ENCODE measurements around the gene USP48. TPM values are rescaled to one million over a fixed set of nuclear protein-coding genes. Genes with fewer than 3 reads are reported as not detected.
"Not testable (repeated sequence)": the region's sequence is repeated elsewhere in the genome, so short reads cannot be mapped to it uniquely, and the experiment has no call there.

The USP48 gene
- total RNA-seq, 2 donors from 2014 or later = 36.2 to 47.5 TPM

DNA sequence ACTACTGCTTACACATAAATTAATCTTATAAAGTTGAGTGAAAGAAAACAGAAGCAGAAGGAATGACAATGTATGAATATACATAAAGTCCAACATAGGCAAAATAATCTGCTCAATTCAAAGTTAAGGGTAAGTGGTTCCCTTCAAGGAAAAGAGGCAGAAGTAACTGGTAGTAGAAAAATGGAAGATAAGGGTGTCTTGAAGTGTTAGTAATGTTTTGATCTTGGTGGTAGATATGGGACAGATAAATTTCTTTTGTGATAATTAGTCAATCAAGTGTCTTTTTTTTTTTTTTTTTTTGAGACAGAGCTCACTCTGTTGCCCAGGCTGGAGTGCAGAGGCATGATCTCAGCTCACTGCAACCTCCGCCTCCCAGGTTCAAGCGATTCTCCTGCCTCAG lies 12.7 kb downstream of the USP48 start:
- Histone ChIP-seq H3K36me3 (no peaks in the 10 kb centered on the region), H3K27me3 (replicated peaks; ENCODE audit: insufficient read depth) (no peaks in the 10 kb centered on the region), H3K27ac (no peak overlapping the region), H3K9me3 (no peaks in the 10 kb centered on the region), H3K4me1 (replicated peaks) (no peaks in the 10 kb centered on the region), H3K4me3 (no peak overlapping the region)
- no peak for DNase-seq (ENCODE audit: low spot score)
- intact Hi-C loops (cut with DNase I) = no loop called here
- 100% methylated on average over 2 of the region's 2 CpGs for WGBS
- no peak for TF ChIP-seq POLR2AphosphoS5 (IDR thresholded peaks at IDR 0.05)
- no peak for TF ChIP-seq POLR2A (IDR thresholded peaks at IDR 0.05)
- TF ChIP-seq, protein P1, sequence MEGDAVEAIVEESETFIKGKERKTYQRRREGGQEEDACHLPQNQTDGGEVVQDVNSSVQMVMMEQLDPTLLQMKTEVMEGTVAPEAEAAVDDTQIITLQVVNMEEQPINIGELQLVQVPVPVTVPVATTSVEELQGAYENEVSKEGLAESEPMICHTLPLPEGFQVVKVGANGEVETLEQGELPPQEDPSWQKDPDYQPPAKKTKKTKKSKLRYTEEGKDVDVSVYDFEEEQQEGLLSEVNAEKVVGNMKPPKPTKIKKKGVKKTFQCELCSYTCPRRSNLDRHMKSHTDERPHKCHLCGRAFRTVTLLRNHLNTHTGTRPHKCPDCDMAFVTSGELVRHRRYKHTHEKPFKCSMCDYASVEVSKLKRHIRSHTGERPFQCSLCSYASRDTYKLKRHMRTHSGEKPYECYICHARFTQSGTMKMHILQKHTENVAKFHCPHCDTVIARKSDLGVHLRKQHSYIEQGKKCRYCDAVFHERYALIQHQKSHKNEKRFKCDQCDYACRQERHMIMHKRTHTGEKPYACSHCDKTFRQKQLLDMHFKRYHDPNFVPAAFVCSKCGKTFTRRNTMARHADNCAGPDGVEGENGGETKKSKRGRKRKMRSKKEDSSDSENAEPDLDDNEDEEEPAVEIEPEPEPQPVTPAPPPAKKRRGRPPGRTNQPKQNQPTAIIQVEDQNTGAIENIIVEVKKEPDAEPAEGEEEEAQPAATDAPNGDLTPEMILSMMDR (IDR thresholded peaks at IDR 0.05) = no peak

DNA sequence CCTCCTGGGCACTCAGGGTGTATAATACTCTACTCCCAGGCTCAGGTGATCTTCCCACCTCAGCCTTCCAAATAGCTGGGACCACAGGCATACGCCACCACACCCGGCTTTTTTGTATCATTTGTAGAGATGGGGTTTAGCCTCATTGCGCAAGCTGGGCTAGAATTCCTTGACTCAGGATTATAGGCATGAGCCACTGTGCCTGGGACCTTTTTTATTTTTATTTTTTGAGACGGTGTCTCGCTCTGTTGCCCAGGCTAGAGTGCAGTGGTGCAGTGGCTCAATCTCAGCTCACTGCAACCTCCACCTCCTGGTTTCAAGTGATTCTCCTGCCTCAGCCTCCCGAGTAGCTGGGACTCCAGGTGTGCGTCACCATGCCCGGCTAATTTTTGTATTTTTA lies 15.8 kb downstream of the USP48 start:
- WGBS = 97% methylated on average over 8 of the region's 8 CpGs
- H3K27me3 ChIP-seq (replicated peaks; ENCODE audit: insufficient read depth); intact Hi-C loops (cut with DNase I); H3K9me3 ChIP-seq; H3K27ac ChIP-seq; H3K4me1 ChIP-seq (replicated peaks); H3K4me3 ChIP-seq; DNase-seq (ENCODE audit: low spot score); H3K36me3 ChIP-seq: not testable (repeated sequence)

- Histone ChIP-seq H3K9me3 (no peaks in the 10 kb centered on the region), H3K4me1 (replicated peaks) (no peaks in the 10 kb centered on the region), H3K36me3 (no peaks in the 10 kb centered on the region), H3K27ac (no peak overlapping the region), H3K4me3 (no peak overlapping the region), H3K27me3 (replicated peaks; ENCODE audit: insufficient read depth) (no peaks in the 10 kb centered on the region)
- no peak for DNase-seq (ENCODE audit: low spot score)
- TF ChIP-seq POLR2A (IDR thresholded peaks at IDR 0.05) = no peak
- TF ChIP-seq POLR2AphosphoS5 (IDR thresholded peaks at IDR 0.05) = no peak
- TF ChIP-seq, protein P1 (IDR thresholded peaks at IDR 0.05) = no peak
- intact Hi-C loops (cut with DNase I) = no loop called here
- 76% methylated on average over 4 of the region's 4 CpGs for WGBS
Observed at GRCh38 chr1:21766210-21766609, 16.7 kb downstream of the USP48 start.

- TF ChIP-seq, protein P1 (IDR thresholded peaks at IDR 0.05) = no peak
- peak; percentile 88 for TF ChIP-seq POLR2AphosphoS5 (IDR thresholded peaks at IDR 0.05)
- Histone ChIP-seq H3K4me1 (replicated peaks) (no peaks in the 10 kb centered on the region), H3K36me3 (no peaks in the 10 kb centered on the region), H3K27me3 (replicated peaks; ENCODE audit: insufficient read depth) (no peaks in the 10 kb centered on the region), H3K4me3 (no peak overlapping the region), H3K9me3 (no peaks in the 10 kb centered on the region), H3K27ac (peak overlapping the region; percentile 28 to 50)
- intact Hi-C loops (cut with DNase I) = no loop called here
- 48% methylated on average over 13 of the region's 13 CpGs for WGBS
- DNase-seq (ENCODE audit: low spot score) = peak; percentile 59
Observed at GRCh38 chr1:21764615-21765423, 18.1 kb downstream of the USP48 start.

DNA sequence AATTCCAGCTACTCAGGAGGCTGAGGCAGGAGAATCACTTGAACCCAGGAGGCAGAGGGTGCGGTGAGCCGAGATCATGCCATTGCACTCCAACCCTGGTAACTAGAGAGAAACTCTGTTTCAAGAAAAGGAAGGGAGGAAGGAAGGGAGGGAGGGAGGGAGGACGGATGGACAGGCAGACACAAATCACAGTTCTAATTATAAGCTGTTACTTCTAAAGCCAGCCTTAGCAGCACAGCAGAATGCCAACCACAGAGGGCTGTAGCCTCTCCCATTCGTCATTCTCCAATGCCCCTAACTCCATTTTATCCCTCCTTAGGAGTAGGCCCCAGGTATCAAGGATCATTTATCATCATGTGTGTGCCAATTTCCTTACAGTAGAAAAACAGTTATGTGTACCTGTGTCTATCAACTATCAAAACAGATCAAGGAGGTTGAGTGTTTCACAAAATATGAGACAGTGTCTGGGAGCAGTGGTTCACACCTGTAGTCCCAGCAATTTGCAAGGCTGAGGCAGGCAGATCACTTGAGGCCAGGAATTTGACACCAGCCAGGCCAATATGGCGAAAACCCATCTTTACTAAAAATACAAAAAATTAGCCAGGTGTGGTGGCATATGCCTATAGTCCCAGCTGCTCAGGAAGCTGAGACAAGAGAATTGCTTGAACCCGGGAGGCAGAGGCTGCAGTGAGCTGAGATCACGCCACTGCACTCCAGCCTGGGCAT lies 19.1 kb downstream of the USP48 start:
- intact Hi-C loops (cut with DNase I) = no loop called here
- H3K4me1 ChIP-seq (replicated peaks) = no peaks in the 10 kb centered on the region
- no peaks in the 10 kb centered on the region for H3K9me3 ChIP-seq
- no peak for DNase-seq (ENCODE audit: low spot score)
- peak overlapping the region in 1 of 2 donors; percentile 27 for H3K27ac ChIP-seq
- TF ChIP-seq POLR2AphosphoS5 (IDR thresholded peaks at IDR 0.05) = no peak
- TF ChIP-seq, protein P1 (IDR thresholded peaks at IDR 0.05) = no peak
- no peak for TF ChIP-seq POLR2A (IDR thresholded peaks at IDR 0.05)
- no peaks in the 10 kb centered on the region for H3K27me3 ChIP-seq (replicated peaks; ENCODE audit: insufficient read depth)
- H3K36me3 ChIP-seq = no peaks in the 10 kb centered on the region
- no peak overlapping the region for H3K4me3 ChIP-seq
- 71% methylated on average over 7 of the region's 7 CpGs for WGBS

Data from prostate gland (tissue), 2 donors.